GM12878 (cell line): Measurements from ENCODE around the gene CORO2B. TPM values are rescaled to one million over a fixed set of nuclear protein-coding genes. Genes with fewer than 3 reads are reported as not detected.

Experiments used
- ATAC-seq: fragments of 200-7000 bp; cut with Tn5 transposase; 3 replicates; pipeline ENCODE4 v1.9.1; 2020; ENCODE audit warnings: mild to moderate bottlenecking, moderate library complexity
- BruUV-seq: library from RNA; stranded (reverse); fragments of 400-500 nt; replicated peaks from 2 replicates; lab custom pipeline; 2021; lab: Mats Ljungman, UMichigan
- CTCF ChIA-PET: fragments of 300-600 bp; sonication (Branson Sonifier 250); formaldehyde crosslinking; extraction: SDS; loops from one replicate; lab custom pipeline; 2021; ENCODE audit warnings: inconsistent platforms; lab: Yijun Ruan, JAX
- POLR2A ChIA-PET: fragments of 350-600 bp; formaldehyde crosslinking; extraction: SDS; loops from one replicate; lab custom pipeline; 2021; ENCODE audit warnings: inconsistent platforms; lab: Charles Lee
- RAD21 ChIA-PET: fragments of 300-600 bp; sonication (Branson Sonifier 250); formaldehyde crosslinking; loops from one replicate; lab custom pipeline; 2023; ENCODE audit warnings: antibody characterized with exemption; ENCODE audit not compliant: unreplicated experiment; lab: Charles Lee
- SMC1A ChIA-PET: fragments of 300-600 bp; sonication (Branson Sonifier 250); formaldehyde crosslinking; loops from one replicate; lab custom pipeline; 2023; ENCODE audit not compliant: unreplicated experiment, uncharacterized antibody; lab: Charles Lee
- DNase-seq: peaks from one replicate; pipeline ENCODE4 v3.0.0-alpha.2; 2011; ENCODE audit warnings: low read depth, low spot score
- FAIRE-seq: peaks from 3 replicates; lab custom pipeline; 2011; peaks lifted over from hg19 to GRCh38; lab: Jason Lieb, UNC
- H2AFZ ChIP-seq: 2 replicates; pipeline ENCODE4 v1.6.0; 2011; ENCODE audit warnings: low read depth, low read length, control low read depth; ENCODE audit not compliant: control insufficient read depth
- H3K27ac ChIP-seq: 2 replicates; pipeline ENCODE4 v1.5.1; 2011; ENCODE audit warnings: control low read depth; ENCODE audit not compliant: control insufficient read depth, insufficient read depth
- H3K27me3 ChIP-seq, 2 experiments: replicated peaks in 1 of 2; 2 replicates each; pipeline versions ENCODE4 v1.6.0 to v1.6.1; 2011; ENCODE audit warnings: low read length in 1 of 2; ENCODE audit not compliant: control insufficient read depth in 2 of 2, insufficient read depth in 2 of 2
- H3K36me3 ChIP-seq, 2 experiments: 2 replicates each; pipeline ENCODE4 v1.5.1; 2011; ENCODE audit warnings: low read length in 1 of 2; ENCODE audit not compliant: control insufficient read depth in 2 of 2, insufficient read depth in 2 of 2
- H3K4me1 ChIP-seq: 2 replicates; pipeline ENCODE4 v1.6.1; 2011; ENCODE audit warnings: mild to moderate bottlenecking, low read length, moderate library complexity, mixed read lengths; ENCODE audit not compliant: control insufficient read depth, insufficient read depth
- H3K4me2 ChIP-seq: 2 replicates; pipeline ENCODE4 v1.6.0; 2011; ENCODE audit warnings: control low read depth; ENCODE audit not compliant: control insufficient read depth, insufficient read depth
- H3K4me3 ChIP-seq: fragments of 200-600 bp; sonication (generic); 2 replicates; pipeline ENCODE4 v1.5.1; 2016
- H3K79me2 ChIP-seq: 2 replicates; pipeline ENCODE4 v1.6.0; 2011; ENCODE audit warnings: low read length; ENCODE audit not compliant: control insufficient read depth, insufficient read depth
- H3K9ac ChIP-seq: 2 replicates; pipeline ENCODE4 v1.8.0; 2011; ENCODE audit warnings: low read length, control low read depth, mixed read lengths; ENCODE audit not compliant: control insufficient read depth, insufficient read depth
- H3K9me3 ChIP-seq: replicated peaks from 3 replicates; pipeline ENCODE4 v1.5.1; 2011; ENCODE audit warnings: mild to moderate bottlenecking, low read length; ENCODE audit not compliant: control insufficient read depth, insufficient read depth
- H4K20me1 ChIP-seq: 2 replicates; pipeline ENCODE4 v1.6.0; 2011; ENCODE audit not compliant: control insufficient read depth, insufficient read depth
- BCL3 ChIP-seq: IDR thresholded peaks from 2 replicates; pipeline ENCODE4 v1.6.1; 2011; ENCODE audit warnings: borderline replicate concordance, low read depth, mild to moderate bottlenecking, moderate library complexity, low read length; ENCODE audit not compliant: insufficient read depth, poor library complexity, severe bottlenecking
- CHD1 ChIP-seq: IDR thresholded peaks from 2 replicates; pipeline ENCODE4 v1.6.1; 2012; ENCODE audit warnings: low read depth, low read length, improper control_type of control experiment
- E4F1 ChIP-seq: fragments of 450-650 bp; IDR thresholded peaks from 2 replicates; pipeline ENCODE4 v1.6.1; 2018; ENCODE audit warnings: borderline replicate concordance, mild to moderate bottlenecking; ENCODE audit not compliant: partially characterized antibody
- KDM1A ChIP-seq: fragments of 200-600 bp; sonication (generic); IDR thresholded peaks from 2 replicates; pipeline ENCODE4 v1.6.1; 2016; ENCODE audit warnings: borderline replicate concordance
- KLF5 ChIP-seq: fragments of 450-650 bp; IDR thresholded peaks from 2 replicates; pipeline ENCODE4 v1.6.1; 2014; ENCODE audit warnings: mild to moderate bottlenecking; ENCODE audit not compliant: partially characterized antibody
- PAX5 ChIP-seq: IDR thresholded peaks from 2 replicates; pipeline ENCODE4 v1.6.1; 2011; ENCODE audit warnings: low read depth, low read length, borderline replicate concordance
- WGBS: methylation state at CpG from one replicate; pipeline ENCODE4 v1.1.6; 2016; ENCODE audit warnings: low lambda C conversion rate; ENCODE audit not compliant: insufficient replicate concordance, insufficient coverage; ENCODE audit errors: missing lambda C conversion rate; 5-methylcytosine and 5-hydroxymethylcytosine counted together
- in situ Hi-C: fragments of 300-500 bp; cut with MboI; formaldehyde crosslinking; loops from 9 replicates; pipeline ENCODE4 v1.14.3; 2018; ENCODE audit warnings: mixed read lengths
- intact Hi-C: fragments of 100-400 bp; cut with micrococcal nuclease; formaldehyde crosslinking; loops from one replicate; pipeline ENCODE4 v1.14.2; 2022; ENCODE audit not compliant: unreplicated experiment
- polyA plus RNA-seq, 11 experiments: library from polyadenylated mRNA; depleted of rRNA in 4 of 11; unstranded in 6 of 11; stranded (reverse) in 5 of 11; fragments of >200 nt; fragmentation: Nextera tagmentation in 4 of 11; fragmentation: Illumina TruSeq in 1 of 11; extraction: Ambion mirVana in 4 of 11; extraction: Trizol in 1 of 11; gene quantifications; 1 replicate in 1 of 11; 2 replicates in 10 of 11; pipeline versions ENCODE4 v1.2.1 to v1.2.3, GENCODE V29; 2011 to 2016; ENCODE audit warnings: inconsistent platforms in 2 of 11, missing spikeins in 2 of 11, low read depth in 1 of 11
- total RNA-seq, 4 experiments: library from RNA; depleted of rRNA in 3 of 4; stranded (reverse); fragments of >200 nt in 3 of 4; fragmentation: Illumina TruSeq in 1 of 4; extraction: Trizol in 1 of 4; gene quantifications; 2 replicates each; pipeline versions ENCODE4 v1.2.1 to v1.2.3, GENCODE V29; 2013 to 2021
- TF ChIP-seq, protein P1 (sequence below): fragments of 450-650 bp; IDR thresholded peaks from 2 replicates; pipeline ENCODE4 v1.6.1; 2016; ENCODE audit warnings: mild to moderate bottlenecking, moderate library complexity, borderline replicate concordance

Gene CORO2B
- total and polyA plus RNA-seq, 10 of the 15 experiments (the other 5 are each of a cell fraction or from before 2014, with no cell fraction given): 0.05 to 0.73 (median 0.13) TPM; not detected in 4

DNA sequence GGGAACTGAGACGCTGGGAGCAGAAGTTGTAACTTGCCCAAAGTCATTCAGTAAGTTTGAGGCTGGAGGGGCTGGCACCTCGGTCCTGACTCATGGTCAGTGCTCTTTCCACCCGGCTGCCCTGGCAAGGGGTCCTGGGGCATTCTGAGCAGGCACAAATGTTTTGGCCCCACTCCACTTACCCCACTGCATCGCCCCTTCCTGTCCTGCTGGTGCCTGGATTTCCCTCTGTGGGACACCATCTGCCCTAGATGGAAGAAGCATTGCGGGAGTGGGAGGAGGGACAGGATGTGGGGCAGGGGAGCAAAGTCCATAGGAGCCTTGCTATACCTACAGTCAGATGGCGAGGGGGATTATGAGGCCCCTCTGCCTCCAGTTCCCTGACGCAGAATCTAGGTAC, 4.5 kb downstream of the CORO2B start:
- CTCF ChIA-PET: no interaction called here
- TF ChIP-seq PAX5 (no peak), BCL3 (no peak), CHD1 (no peak), KDM1A (no peak), E4F1 (no peak), KLF5 (no peak)
- TF ChIP-seq, protein P1, sequence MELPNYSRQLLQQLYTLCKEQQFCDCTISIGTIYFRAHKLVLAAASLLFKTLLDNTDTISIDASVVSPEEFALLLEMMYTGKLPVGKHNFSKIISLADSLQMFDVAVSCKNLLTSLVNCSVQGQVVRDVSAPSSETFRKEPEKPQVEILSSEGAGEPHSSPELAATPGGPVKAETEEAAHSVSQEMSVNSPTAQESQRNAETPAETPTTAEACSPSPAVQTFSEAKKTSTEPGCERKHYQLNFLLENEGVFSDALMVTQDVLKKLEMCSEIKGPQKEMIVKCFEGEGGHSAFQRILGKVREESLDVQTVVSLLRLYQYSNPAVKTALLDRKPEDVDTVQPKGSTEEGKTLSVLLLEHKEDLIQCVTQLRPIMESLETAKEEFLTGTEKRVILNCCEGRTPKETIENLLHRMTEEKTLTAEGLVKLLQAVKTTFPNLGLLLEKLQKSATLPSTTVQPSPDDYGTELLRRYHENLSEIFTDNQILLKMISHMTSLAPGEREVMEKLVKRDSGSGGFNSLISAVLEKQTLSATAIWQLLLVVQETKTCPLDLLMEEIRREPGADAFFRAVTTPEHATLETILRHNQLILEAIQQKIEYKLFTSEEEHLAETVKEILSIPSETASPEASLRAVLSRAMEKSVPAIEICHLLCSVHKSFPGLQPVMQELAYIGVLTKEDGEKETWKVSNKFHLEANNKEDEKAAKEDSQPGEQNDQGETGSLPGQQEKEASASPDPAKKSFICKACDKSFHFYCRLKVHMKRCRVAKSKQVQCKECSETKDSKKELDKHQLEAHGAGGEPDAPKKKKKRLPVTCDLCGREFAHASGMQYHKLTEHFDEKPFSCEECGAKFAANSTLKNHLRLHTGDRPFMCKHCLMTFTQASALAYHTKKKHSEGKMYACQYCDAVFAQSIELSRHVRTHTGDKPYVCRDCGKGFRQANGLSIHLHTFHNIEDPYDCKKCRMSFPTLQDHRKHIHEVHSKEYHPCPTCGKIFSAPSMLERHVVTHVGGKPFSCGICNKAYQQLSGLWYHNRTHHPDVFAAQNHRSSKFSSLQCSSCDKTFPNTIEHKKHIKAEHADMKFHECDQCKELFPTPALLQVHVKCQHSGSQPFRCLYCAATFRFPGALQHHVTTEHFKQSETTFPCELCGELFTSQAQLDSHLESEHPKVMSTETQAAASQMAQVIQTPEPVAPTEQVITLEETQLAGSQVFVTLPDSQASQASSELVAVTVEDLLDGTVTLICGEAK: no peak
- TF ChIP-seq, all 136 proteins: peak for 0

More for the DNA sequence above, 4.5 kb downstream of the CORO2B start:
- FAIRE-seq (no peak), ATAC-seq (no peak), DNase-seq (no peak)
- H3K36me3 ChIP-seq: no peaks in the 10 kb centered on the region
- H3K4me2 ChIP-seq: no peak overlapping the region
- H3K27ac ChIP-seq: no peak overlapping the region
- H3K79me2 ChIP-seq: no peaks in the 10 kb centered on the region
- ChIA-PET SMC1A (no interaction called here), RAD21 (no interaction called here), POLR2A (no interaction called here)
- no peaks in the 10 kb centered on the region; the same call in 1 of the 2 replicates for H4K20me1 ChIP-seq
- in situ Hi-C loops (no loop called here), intact Hi-C loops (no loop called here)
- BruUV-seq: no TSS peak
- no peak overlapping the region for H3K4me3 ChIP-seq
- no peak overlapping the region for H3K9ac ChIP-seq
- H3K4me1 ChIP-seq: no peaks in the 10 kb centered on the region
- peaks cover 11 to 16% of the 10 kb centered on the region in 2 experiments for H3K27me3 ChIP-seq
- H2AFZ ChIP-seq: no peak overlapping the region
- no peaks in the 10 kb centered on the region for H3K9me3 ChIP-seq
- WGBS: 20% methylated on average over 7 of the region's 7 CpGs
